Activated CD4-positive, alpha-beta memory T cell treated with anti-CD3 and anti-CD28 coated beads, Interleukin-2, amount 10 ng/mL, durations not matched to agents 7 days and 5 days (primary cell): ENCODE measurements around the gene CTTN. TPM values are rescaled to one million over a fixed set of nuclear protein-coding genes. Genes with fewer than 3 reads are reported as not detected.

Experiments
- CTCF ChIA-PET: fragments of 350-600 bp; sonication (Branson Sonifier 250); formaldehyde crosslinking; loops from one replicate; lab custom pipeline; 2021; ENCODE audit warnings: antibody characterized with exemption, inconsistent platforms; lab: Charles Lee
- POLR2A ChIA-PET: fragments of 350-600 bp; sonication (Branson Sonifier 250); formaldehyde crosslinking; loops from one replicate; lab custom pipeline; 2021; ENCODE audit warnings: antibody characterized with exemption; lab: Charles Lee
- DNase-seq: peaks from one replicate; pipeline ENCODE4 v3.0.0-alpha.2; 2020
- H3K27ac Mint-ChIP-seq: one replicate; pipeline ENCODE4 v1.8.0; 2021; ENCODE audit warnings: mild to moderate bottlenecking, mixed read lengths
- H3K27me3 Mint-ChIP-seq: one replicate; pipeline ENCODE4 v1.8.0; 2021; ENCODE audit warnings: mixed read lengths
- H3K36me3 Mint-ChIP-seq: one replicate; pipeline ENCODE4 v1.8.0; 2021; ENCODE audit warnings: low read depth, mixed read lengths
- H3K4me1 Mint-ChIP-seq: one replicate; pipeline ENCODE4 v1.8.0; 2021; ENCODE audit warnings: mixed read lengths
- H3K4me3 Mint-ChIP-seq: one replicate; pipeline ENCODE4 v1.8.0; 2021; ENCODE audit warnings: mild to moderate bottlenecking, mixed read lengths
- H3K9me3 Mint-ChIP-seq: one replicate; pipeline ENCODE4 v1.8.0; 2021; ENCODE audit warnings: mixed read lengths
- total RNA-seq, 2 experiments: library from RNA; stranded (reverse); gene quantifications; one replicate each; pipeline ENCODE4 v1.2.3, GENCODE V29; 2021

Gene CTTN
- total RNA-seq, 2 experiments from 2014 or later, result 1.7 to 1.9 TPM

GRCh38 chr11:70473873-70474690 lies 75.8 kb downstream of the CTTN start:
- Mint-ChIP-seq H3K27ac (no peak overlapping the region), H3K36me3 (no peaks in the 10 kb centered on the region), H3K4me3 (no peak overlapping the region), H3K4me1 (no peaks in the 10 kb centered on the region), H3K9me3 (no peaks in the 10 kb centered on the region), H3K27me3 (peaks cover 8% of the 10 kb centered on the region)
- POLR2A ChIA-PET, result no interaction called here
- CTCF ChIA-PET, result no interaction called here
- no peak for DNase-seq

DNA sequence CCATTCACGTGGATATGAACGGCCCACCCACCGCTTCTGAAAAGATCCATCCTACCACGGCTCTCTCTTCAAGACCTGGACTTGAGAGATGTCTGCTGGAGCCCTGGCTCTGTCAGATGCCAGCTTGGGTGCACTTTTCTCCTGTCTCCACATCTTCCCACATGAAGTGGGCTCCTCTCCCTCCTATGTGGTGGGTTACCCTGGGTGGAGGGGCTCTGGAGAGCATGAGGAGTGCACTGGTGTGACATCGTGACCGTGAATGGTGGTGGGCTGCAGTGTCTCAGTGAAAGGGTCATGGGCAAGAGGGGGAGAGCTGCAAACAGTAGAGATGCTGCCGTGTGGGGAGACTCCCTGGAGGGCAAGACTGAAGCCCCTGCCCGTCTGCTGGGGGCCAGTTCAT lies 76.4 kb downstream of the CTTN start:
- H3K9me3 Mint-ChIP-seq, result no peaks in the 10 kb centered on the region
- CTCF ChIA-PET, result no interaction called here
- POLR2A ChIA-PET, result no interaction called here
- no peaks in the 10 kb centered on the region for H3K4me1 Mint-ChIP-seq
- H3K27me3 Mint-ChIP-seq, result peaks cover 7% of the 10 kb centered on the region
- DNase-seq, result no peak
- no peaks in the 10 kb centered on the region for H3K36me3 Mint-ChIP-seq
- no peak overlapping the region for H3K27ac Mint-ChIP-seq
- no peak overlapping the region for H3K4me3 Mint-ChIP-seq

GRCh38 chr11:70476669-70477068 lies 78.3 kb downstream of the CTTN start:
- Mint-ChIP-seq H3K4me3 (no peak overlapping the region), H3K9me3 (no peaks in the 10 kb centered on the region), H3K36me3 (no peaks in the 10 kb centered on the region), H3K27ac (no peak overlapping the region), H3K4me1 (no peaks in the 10 kb centered on the region), H3K27me3 (no peaks in the 10 kb centered on the region)
- ChIA-PET CTCF (no interaction called here), POLR2A (no interaction called here)
- no peak for DNase-seq

DNA sequence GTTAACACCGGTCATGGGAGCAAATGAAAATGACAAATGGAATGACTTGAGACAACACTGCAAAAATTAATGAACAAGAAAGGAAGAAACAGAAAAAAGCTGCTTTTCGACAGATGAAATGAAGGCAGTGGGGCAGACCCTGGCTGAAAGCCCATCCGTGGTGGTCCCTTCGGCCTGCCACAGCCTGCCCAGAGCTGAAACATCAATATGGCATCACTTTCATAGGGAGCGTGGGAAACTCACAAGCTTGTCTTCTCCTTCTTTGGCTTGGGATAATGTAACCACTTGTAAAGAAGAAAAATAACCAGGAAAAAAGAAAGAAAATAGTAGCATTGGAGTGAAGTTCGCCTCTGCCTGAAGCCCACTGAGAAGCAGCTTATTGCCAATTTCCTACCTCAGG lies 78.8 kb downstream of the CTTN start:
- no peaks in the 10 kb centered on the region for H3K36me3 Mint-ChIP-seq
- H3K4me1 Mint-ChIP-seq, result no peaks in the 10 kb centered on the region
- POLR2A ChIA-PET, result no interaction called here
- no peaks in the 10 kb centered on the region for H3K27me3 Mint-ChIP-seq
- CTCF ChIA-PET, result no interaction called here
- H3K9me3 Mint-ChIP-seq, result no peaks in the 10 kb centered on the region
- DNase-seq, result no peak
- no peak overlapping the region for H3K4me3 Mint-ChIP-seq
- no peak overlapping the region for H3K27ac Mint-ChIP-seq

- CTCF ChIA-PET, result no interaction called here
Observed at GRCh38 chr11:70477609-70478008, 79.3 kb downstream of the CTTN start.

DNA sequence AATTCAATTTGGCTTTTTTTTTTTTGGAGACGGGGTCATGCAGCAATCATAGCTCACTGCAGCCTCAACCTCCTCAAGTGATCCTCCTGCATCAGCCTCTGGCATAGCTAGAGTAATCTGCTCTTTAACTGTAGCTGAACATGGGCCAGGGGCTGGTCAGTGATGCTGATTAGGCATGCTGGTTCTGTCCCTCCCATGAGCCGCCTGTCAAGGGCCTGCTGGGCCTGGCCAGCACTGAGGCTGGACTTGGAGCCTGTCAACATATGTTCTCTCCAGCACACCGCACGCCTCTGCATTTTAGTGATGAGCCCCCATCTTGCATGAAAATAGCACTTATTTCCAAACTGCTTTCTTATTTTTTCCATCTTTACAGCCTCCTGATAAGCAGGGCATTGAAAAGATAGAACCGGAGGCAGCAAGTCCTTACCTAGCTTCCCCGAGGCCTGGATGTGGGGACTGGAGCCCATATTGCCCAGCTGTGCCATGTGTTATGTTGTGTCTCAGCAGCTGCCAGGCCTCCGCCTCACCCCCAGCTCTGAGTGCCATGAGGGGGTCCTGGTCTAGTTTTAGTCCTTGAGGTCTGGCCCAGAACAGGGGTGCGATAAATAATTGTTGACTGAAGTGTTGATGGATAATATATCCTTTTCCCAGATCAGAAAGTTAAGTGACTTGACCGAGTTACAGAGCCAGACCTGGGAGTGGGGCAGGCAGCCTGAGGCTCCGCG lies 80.0 kb downstream of the CTTN start:
- no peak for DNase-seq
- H3K36me3 Mint-ChIP-seq, result no peaks in the 10 kb centered on the region
- POLR2A ChIA-PET, result no interaction called here
- H3K4me1 Mint-ChIP-seq, result no peaks in the 10 kb centered on the region
- CTCF ChIA-PET, result no interaction called here
- H3K4me3 Mint-ChIP-seq, result no peak overlapping the region
- H3K27ac Mint-ChIP-seq, result no peak overlapping the region
- no peaks in the 10 kb centered on the region for H3K27me3 Mint-ChIP-seq
- no peaks in the 10 kb centered on the region for H3K9me3 Mint-ChIP-seq

More at GRCh38 chr11:70477609-70478008, 79.3 kb downstream of the CTTN start:
- Mint-ChIP-seq H3K4me1 (no peaks in the 10 kb centered on the region), H3K27ac (no peak overlapping the region), H3K27me3 (no peaks in the 10 kb centered on the region), H3K4me3 (no peak overlapping the region), H3K36me3 (no peaks in the 10 kb centered on the region), H3K9me3 (no peaks in the 10 kb centered on the region)
- POLR2A ChIA-PET, result no interaction called here
- DNase-seq, result no peak

DNA sequence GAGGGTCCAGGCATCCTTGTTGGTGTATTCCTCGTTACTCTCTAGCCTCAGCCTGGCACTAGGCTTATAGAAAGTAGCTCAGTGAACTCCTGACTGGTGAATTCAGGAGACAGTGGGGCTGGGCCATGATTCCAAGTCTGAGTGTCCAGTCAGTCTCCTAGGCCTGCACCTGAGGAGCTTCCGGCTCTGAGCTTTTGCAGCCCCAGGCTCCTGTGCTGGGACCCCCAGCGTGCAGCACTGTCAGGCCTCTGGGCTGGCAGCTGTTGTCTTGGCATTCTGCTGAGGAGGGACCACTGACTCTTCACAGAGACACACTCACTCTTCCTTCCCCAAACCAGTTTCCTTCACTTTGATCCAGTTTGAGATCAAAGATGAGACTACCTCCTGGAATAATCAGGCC lies 82.4 kb downstream of the CTTN start:
- Mint-ChIP-seq H3K27me3 (no peaks in the 10 kb centered on the region), H3K4me3 (no peak overlapping the region), H3K36me3 (no peaks in the 10 kb centered on the region), H3K4me1 (no peaks in the 10 kb centered on the region), H3K9me3 (no peaks in the 10 kb centered on the region), H3K27ac (no peak overlapping the region)
- CTCF ChIA-PET, result no interaction called here
- POLR2A ChIA-PET, result no interaction called here
- DNase-seq, result no peak

DNA sequence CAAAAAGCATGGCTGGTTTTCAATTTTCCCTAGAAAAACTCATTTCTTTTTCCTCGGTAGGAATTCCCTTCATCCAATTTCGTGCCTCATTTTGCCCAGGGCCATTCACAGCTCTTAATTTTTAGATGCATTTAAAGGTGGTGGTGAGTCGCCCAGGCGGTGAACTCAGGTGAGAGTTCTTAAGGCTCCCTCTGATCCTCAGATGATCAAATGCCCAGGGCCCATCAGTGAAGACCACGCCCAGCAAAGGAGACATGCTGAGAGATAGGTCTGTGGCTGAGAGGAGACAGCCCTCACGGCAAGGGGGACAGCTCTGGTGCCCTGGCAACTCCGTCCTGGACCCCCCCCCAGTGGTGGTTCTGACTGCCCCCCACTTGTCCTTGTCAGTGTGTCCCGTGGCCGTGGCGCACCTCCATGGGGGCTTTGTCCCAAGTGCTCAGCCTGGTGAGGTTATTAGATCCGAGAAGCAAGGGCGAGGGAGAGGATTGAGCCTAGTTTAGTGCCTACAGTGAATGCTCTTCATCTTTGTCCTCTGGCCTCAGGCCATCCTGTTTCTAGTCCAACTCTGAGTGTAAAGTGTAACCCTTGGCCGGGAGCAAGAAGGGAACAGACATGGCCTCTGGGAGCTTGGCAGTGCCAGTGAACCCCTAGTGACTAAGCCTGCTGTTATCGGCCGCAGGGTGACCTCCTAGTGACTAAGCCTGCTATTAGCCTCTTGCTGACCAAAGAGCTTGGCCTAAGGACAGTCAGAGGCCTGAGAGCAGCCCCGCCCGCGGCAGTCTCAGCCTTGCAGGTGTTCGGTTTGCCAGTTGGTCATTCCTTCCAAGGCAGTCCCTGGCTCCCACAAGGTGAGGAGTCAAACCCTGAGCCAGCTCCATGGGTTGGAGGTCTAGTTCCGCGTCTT lies 83.5 kb downstream of the CTTN start:
- Mint-ChIP-seq H3K4me1 (no peaks in the 10 kb centered on the region), H3K36me3 (no peaks in the 10 kb centered on the region), H3K9me3 (no peaks in the 10 kb centered on the region), H3K27me3 (no peaks in the 10 kb centered on the region), H3K4me3 (no peak overlapping the region), H3K27ac (no peak overlapping the region)
- ChIA-PET POLR2A (no interaction called here), CTCF (no interaction called here)
- DNase-seq, result no peak

DNA sequence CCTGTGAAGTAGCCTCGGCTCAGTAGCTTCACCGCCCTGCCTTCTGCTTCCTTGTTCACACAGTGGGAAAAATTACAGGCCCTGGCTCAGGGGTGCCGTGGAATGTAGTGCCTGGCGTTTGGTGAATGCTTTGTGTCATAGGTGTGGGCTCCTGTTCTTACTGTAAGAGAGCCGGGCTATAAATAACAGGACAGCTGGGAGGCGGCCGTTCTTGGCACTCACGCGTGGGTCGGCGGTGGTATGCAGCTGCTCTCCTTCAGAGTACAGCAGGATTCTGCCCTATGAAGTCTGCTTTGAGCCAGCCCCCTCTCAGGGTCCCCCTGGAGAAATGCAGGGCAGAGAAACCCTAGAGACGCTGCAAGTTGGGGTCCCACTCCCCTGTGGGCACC lies 84.2 kb downstream of the CTTN start:
- no peaks in the 10 kb centered on the region for H3K27me3 Mint-ChIP-seq
- no peak overlapping the region for H3K27ac Mint-ChIP-seq
- CTCF ChIA-PET, result no interaction called here
- POLR2A ChIA-PET, result no interaction called here
- no peak overlapping the region for H3K4me3 Mint-ChIP-seq
- H3K36me3 Mint-ChIP-seq, result no peaks in the 10 kb centered on the region
- H3K4me1 Mint-ChIP-seq, result no peaks in the 10 kb centered on the region
- no peak for DNase-seq
- no peaks in the 10 kb centered on the region for H3K9me3 Mint-ChIP-seq

- Mint-ChIP-seq H3K9me3 (no peaks in the 10 kb centered on the region), H3K4me3 (no peak overlapping the region), H3K27me3 (no peaks in the 10 kb centered on the region), H3K27ac (no peak overlapping the region), H3K36me3 (no peaks in the 10 kb centered on the region), H3K4me1 (no peaks in the 10 kb centered on the region)
- no peak for DNase-seq
- CTCF ChIA-PET, result no interaction called here
- POLR2A ChIA-PET, result no interaction called here
Observed at GRCh38 chr11:70483077-70483861, 84.9 kb downstream of the CTTN start.

DNA sequence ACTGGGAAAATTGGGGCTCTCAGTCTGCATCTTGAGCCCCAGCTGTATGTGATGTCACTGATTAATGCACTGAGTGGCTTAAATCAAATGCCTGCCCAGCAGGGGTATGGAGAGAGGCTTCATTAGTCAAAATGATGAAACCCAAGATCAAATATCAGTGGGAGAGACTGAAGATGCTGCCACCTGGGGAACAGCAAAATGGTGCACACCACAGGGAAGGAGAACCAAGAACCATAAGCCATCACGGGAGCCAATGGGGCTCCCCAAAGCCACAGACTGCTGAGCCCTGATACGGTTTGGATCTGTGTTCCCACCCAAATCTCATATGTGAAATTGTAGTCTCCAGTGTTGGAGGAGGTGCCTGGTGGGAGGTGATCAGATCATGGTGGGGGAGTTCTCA lies 85.6 kb downstream of the CTTN start:
- no peaks in the 10 kb centered on the region for H3K4me1 Mint-ChIP-seq
- DNase-seq, result no peak
- POLR2A ChIA-PET, result no interaction called here
- H3K9me3 Mint-ChIP-seq, result no peaks in the 10 kb centered on the region
- no peaks in the 10 kb centered on the region for H3K27me3 Mint-ChIP-seq
- no peak overlapping the region for H3K27ac Mint-ChIP-seq
- CTCF ChIA-PET, result no interaction called here
- no peak overlapping the region for H3K4me3 Mint-ChIP-seq
- no peaks in the 10 kb centered on the region for H3K36me3 Mint-ChIP-seq

GRCh38 chr11:70485326-70486025 lies 87.1 kb downstream of the CTTN start:
- DNase-seq, result no peak
- Mint-ChIP-seq H3K4me1 (no peaks in the 10 kb centered on the region), H3K27ac (no peak overlapping the region), H3K4me3 (no peak overlapping the region), H3K9me3 (no peaks in the 10 kb centered on the region), H3K36me3 (no peaks in the 10 kb centered on the region), H3K27me3 (no peaks in the 10 kb centered on the region)
- ChIA-PET CTCF (no interaction called here), POLR2A (no interaction called here)
